GM10248 (cell line): ENCODE results near the gene NOB1.
"Not testable (repeated sequence)": the region's sequence is repeated elsewhere in the genome, so short reads cannot be mapped to it uniquely, and the experiment has no call there.

Source experiments
- CTCF ChIA-PET: fragments of 300-600 bp; sonication (Branson Sonifier 250); formaldehyde crosslinking; extraction: SDS; loops from one replicate; lab custom pipeline; 2021; ENCODE audit warnings: antibody characterized with exemption; lab: Yijun Ruan, JAX
- POLR2A ChIA-PET: fragments of 350-650 bp; sonication (Branson Sonifier 250); formaldehyde crosslinking; extraction: SDS; loops from one replicate; lab custom pipeline; 2020; ENCODE audit warnings: antibody characterized with exemption; lab: Yijun Ruan, JAX
- DNase-seq: peaks from one replicate; pipeline ENCODE4 v3.0.0; 2012; ENCODE audit errors: extremely low spot score
- TF ChIP-seq, protein P1 (sequence below): IDR thresholded peaks from 2 replicates; pipeline ENCODE4 v1.5.1; 2012; ENCODE audit warnings: mild to moderate bottlenecking, low read depth; ENCODE audit errors: extremely low read depth, missing control alignments, control extremely low read depth

NOB1 gene

DNA sequence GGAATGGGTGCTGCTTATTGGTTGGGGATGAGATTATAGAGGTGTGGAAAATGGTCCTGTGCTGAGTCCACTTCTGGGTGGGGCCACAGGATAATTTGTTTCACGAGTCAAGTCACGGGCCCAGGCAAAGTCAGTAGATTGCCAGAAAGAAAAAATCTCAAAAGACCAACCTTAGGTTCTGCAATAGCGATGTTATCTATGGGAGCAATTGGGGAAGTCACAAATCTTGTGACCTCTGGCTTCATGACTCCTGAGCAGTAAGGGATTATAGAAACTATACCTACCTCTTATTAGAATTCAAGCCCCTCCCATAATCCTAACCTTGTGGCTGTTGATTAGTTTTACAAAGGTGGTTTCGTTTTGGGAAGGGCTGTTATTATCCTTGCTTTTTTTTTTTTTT lies 38.8 kb upstream of the NOB1 start:
- POLR2A ChIA-PET, result no interaction called here

DNA sequence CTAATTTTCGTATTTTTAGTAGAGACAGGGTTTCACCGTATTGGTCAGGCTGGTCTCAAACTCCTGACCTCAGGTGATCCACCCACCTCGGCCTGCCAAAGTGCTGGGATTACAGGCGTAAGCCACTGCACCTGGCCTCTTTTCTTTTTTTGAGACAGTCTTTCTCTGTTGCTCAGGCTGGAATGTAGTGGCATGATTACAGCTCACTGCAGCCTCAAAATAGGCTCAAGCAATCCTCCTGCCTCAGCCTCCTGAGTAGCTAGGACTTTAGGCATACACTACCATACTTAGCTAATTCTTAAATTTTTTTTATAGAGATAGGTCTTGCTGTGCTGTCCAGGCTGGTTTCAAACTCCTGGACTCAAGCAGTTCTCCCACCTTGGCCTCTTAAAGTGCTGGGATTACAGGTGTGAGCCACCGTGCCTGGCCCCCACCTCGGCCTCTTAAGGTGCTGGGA lies 36.7 kb upstream of the NOB1 start:
- DNase-seq, POLR2A ChIA-PET: not testable (repeated sequence)
- CTCF ChIA-PET, result interaction anchor here (1.5 to 1.9 kb wide), 2 partner anchors 13 to 139 kb away, joined by 3 to 8 read pairs; no protein-coding TSS in a partner anchor

More for the DNA sequence above, 38.8 kb upstream of the NOB1 start:
- TF ChIP-seq, protein P1, sequence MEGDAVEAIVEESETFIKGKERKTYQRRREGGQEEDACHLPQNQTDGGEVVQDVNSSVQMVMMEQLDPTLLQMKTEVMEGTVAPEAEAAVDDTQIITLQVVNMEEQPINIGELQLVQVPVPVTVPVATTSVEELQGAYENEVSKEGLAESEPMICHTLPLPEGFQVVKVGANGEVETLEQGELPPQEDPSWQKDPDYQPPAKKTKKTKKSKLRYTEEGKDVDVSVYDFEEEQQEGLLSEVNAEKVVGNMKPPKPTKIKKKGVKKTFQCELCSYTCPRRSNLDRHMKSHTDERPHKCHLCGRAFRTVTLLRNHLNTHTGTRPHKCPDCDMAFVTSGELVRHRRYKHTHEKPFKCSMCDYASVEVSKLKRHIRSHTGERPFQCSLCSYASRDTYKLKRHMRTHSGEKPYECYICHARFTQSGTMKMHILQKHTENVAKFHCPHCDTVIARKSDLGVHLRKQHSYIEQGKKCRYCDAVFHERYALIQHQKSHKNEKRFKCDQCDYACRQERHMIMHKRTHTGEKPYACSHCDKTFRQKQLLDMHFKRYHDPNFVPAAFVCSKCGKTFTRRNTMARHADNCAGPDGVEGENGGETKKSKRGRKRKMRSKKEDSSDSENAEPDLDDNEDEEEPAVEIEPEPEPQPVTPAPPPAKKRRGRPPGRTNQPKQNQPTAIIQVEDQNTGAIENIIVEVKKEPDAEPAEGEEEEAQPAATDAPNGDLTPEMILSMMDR, result no peak
- CTCF ChIA-PET, result interaction anchor here (0.7 to 8.0 kb wide), 5 partner anchors 11 to 137 kb away, joined by 3 to 98 read pairs (median 4); no protein-coding TSS in a partner anchor
- DNase-seq, result no peak

DNA sequence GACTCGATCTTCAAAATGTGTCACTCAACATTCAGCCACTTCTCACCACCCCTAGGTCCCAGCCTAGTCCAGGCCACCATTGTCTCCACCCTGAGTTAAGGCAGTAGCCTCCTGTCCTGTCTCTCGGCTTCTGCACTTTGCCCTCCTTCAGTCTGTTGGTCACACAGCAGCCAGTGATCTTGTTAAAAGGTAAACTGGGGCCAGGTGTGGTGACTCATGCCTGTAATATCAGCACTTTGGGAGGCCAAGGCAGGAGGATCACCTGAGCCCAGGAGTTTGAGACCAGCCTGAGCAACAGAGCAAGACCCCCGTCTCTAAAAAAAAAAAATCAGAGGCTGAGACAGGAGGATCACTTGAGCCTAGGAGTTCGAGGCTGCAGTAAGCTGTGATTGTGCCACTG lies 33.2 kb upstream of the NOB1 start:
- POLR2A ChIA-PET, result no interaction called here
- no peak for DNase-seq
- CTCF ChIA-PET, result interaction anchor here (0.8 to 2.4 kb wide), 3 partner anchors 8 to 142 kb away, joined by 3 to 18 read pairs (median 7); no protein-coding TSS in a partner anchor
- TF ChIP-seq, protein P1, result no peak

DNA sequence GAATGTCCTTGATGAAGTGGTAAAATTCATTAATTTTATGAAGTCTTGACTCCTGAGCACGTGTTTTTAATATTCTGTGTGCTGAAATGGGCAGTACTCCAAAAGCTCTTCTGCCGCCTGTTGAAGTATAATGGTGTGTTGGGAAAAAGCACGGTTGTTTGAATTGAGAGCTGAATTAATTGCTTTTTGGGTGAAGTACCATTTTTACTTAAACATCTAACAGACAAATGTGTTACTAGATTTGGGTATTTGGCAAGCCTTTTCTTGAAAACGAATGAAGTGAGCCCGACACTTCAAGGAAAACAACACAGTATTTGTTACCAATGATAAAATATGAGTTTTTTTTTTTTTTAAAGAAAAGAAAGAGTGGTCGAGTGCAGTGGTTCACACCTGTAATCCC lies 29.9 kb upstream of the NOB1 start:
- CTCF ChIA-PET, result interaction anchor here (1.2 to 1.7 kb wide), 2 partner anchors 13 kb away, joined by 3 to 5 read pairs; no protein-coding TSS in a partner anchor
- POLR2A ChIA-PET, result no interaction called here
- DNase-seq, result no peak

DNA sequence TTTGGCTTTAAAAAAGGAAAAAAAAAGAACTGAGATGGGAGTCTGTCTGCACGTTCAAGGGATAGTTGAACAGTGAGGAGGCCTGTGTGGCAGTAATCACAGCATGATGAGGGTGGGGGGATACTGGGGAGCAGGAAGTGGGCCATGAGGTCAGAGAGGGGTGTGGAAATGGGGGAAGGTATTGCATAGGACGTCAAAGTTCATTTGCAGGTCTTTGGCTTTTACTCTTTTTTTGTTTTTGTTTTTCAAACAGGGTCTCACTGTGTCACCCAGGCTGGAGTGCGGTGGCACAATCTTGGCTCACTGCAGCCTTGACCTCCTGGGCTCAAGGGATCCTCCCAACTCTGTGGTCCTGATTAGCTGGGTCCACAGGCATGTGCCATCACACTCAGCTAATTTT lies 26.4 kb upstream of the NOB1 start:
- TF ChIP-seq, protein P1, result no peak
- ChIA-PET POLR2A (no interaction called here), CTCF (no interaction called here)
- no peak for DNase-seq

More for the DNA sequence above, 29.9 kb upstream of the NOB1 start:
- TF ChIP-seq, protein P1, result no peak

DNA sequence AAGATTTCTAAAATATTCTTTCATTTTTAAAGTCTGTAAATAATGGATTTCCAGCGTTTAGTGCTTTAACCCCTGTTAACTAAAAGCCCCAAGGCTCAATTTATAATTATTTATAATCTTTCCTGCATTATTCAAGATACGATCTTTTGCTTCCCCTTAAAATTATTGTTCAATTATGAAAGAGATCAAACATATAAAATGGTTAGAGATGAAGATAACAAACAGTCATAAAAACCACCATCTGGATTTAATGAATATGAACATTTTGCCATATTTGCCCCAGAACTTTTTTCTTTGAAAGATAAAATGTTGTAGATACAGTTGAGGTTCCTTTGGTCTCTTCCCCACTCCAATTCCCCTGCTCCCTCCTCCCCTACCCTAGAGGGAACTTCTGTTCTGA lies 25.0 kb upstream of the NOB1 start:
- DNase-seq, result no peak
- ChIA-PET POLR2A (no interaction called here), CTCF (no interaction called here)
- TF ChIP-seq, protein P1, result no peak

DNA sequence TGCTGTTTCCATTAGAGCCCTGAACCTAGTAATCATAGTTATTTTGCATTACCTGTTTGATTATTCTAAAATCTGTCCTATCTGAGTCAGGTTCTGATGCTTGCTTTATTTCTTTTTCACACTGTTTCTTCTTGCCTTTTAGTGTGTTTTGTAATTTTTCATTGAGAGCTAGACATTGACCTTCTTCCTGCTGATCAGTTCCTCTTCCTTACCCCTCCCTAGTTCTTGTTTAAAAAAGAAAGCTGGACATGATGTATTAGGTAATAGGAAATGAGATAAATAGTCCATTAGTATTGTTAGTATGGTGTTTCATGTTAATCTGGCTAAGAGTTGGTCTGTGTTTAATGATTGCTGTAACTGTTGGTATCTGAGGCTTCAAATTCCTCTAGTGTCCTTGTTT lies 20.8 kb upstream of the NOB1 start:
- ChIA-PET POLR2A (no interaction called here), CTCF (interaction anchor here (1.1 to 1.6 kb wide), 2 partner anchors 17 to 21 kb away, joined by 3 to 5 read pairs; no protein-coding TSS in a partner anchor)

More for the DNA sequence above, 20.8 kb upstream of the NOB1 start:
- no peak for DNase-seq
- TF ChIP-seq, protein P1, result no peak
